HL-60/S4 (cell line): ENCODE data around the gene NR1H4.
"Not testable (repeated sequence)": the region's sequence is repeated elsewhere in the genome, so short reads cannot be mapped to it uniquely, and the experiment has no call there.

Source experiments
- in situ Hi-C: fragments of 300-500 bp; cut with MboI; formaldehyde crosslinking; loops from 2 replicates; pipeline ENCODE4 v1.14.3; 2022; ENCODE audit warnings: low sequenced_read_pairs

Gene NR1H4

DNA sequence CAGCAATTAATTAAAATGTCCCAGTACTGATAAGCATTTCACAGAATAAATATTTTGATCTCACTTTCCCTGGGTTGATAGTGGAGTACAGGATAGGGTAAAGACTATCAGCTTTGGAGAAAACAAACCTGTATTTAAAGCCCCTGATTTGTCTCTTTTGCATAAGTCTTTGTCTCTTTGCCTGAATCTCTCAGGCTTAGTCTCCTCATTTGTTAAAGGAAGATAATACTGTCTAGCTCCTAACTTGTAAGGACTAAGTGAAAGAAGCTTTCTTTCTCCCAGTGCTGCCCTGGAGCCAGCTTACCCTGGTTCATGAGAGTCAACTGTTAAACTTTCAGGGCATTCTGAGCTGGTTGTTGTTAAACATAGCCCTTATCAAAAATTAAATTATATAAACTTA, 5.5 kb upstream of the NR1H4 start:
- in situ Hi-C loops: no loop called here

DNA sequence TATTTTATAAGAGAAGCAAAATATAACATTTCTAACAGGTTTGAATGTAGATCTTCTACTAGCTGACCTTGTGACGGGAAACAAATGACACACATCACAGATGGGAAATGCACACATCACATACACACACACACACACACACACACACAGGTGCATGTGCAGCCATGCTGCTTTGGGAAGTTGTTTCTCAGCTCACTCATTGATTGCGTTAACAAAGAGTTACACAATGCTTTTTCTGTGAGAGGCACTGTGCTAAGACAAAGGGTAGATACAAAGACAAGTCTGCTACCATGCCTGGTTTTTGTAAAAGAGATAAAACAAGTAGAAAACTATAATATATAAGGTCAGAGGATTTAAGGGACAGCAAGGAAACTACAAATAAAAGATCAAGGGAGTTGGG, 1.3 kb upstream of the NR1H4 start:
- in situ Hi-C loops: no loop called here

DNA sequence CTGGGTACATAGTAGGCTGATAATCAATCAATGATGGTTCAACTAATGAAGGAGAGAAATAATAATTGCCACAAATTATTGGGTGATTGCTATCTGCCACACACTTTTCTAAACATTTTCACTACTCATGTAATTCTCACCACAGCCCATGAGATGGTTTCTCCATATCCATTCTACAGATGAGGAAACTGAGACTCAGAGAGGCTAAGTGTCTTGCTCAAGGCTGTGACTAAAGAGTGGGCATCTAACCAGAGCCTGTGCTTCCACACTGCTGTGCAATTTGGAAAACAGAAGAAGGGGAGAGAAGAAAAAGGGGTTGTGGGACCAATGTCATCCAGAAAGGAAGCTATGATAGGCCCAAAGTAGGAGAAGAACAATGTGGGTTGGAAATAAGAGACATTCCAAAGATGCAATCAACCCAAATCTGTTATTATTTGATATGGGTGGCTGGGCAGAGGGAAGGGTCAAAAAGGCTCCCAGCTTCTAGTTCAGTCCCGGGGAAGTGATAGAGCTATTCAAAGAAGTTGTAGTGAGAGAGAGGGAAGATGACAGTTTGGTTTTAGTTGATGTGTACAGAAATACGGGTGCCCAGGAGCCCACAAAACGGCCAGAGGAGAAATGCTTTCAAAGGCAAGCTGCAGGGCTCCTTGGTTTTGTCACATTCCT, 483 bp upstream of the NR1H4 start:
- in situ Hi-C loops: no loop called here

DNA sequence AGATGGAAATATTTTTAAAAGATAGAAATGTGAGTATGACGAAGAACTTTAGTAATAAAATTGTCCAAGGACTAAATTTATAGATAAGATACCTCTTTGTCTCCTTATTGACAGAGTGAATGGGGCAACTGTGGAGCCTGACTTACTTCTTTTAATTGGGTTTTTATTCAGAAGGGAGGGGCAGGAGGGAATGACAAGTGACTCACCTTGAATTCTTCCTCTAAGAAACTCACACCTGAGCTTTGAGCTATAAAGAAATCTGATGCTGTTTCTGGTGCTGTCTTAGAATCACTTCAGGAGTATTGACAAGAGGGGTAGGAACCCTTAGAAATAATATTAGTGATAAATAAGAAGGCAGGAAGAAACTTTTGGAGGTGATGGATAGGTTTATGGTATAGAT, 951 bp downstream of the NR1H4 start:
- in situ Hi-C loops: no loop called here

DNA sequence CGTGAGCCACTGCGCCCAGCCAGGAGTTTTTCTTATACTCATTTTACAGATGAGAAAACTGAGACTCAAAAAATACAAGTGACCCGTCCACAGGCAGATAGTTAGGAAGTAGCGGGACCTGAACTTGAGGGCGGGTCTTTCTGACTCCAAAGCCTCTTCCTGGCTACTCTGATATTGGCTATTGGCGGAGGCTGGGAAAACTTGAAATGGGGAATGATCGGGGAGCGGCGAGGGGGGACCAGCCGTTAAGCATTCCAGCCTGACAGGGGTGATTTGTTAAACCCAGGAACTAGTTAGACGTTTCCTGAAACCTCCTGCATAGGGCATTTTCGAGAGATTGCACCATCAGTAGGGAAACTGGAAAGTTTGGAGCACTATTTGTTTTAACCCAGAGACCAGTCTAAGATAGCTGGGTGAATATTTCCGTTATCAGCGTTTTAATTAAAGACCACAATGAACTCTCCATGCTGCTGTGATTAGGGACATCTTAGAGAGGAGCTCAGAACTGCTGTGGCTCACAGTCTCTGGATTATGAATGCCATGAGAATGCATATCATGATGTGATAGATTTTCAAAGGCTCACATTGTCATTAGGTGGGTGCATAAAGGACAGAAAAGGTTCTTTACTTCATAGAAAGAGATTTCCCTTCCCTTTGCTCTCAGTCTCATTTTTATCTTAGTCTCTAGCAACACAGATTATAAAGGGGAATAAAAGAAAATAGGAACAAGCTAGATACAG, 2.5 kb downstream of the NR1H4 start:
- in situ Hi-C loops: no loop called here

DNA sequence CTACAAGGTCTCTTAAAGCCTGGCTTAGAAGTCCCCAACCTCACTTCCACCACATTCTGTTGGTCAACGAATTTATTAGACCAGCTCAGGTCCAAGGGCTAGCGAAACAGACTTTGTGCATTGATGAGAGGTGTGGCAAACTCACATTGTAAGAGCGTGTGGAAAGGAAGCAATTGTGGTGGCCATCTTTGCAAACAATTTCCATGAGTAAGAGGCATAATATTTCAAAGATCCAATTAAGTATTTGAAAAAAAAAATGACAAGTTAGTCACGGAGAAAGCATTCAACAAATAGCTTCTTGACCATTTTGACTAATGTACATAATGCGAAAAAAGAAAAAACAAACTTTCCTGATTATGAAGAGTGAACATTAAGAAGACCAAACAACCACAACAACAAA, 7.4 kb downstream of the NR1H4 start:
- in situ Hi-C loops: no loop called here

DNA sequence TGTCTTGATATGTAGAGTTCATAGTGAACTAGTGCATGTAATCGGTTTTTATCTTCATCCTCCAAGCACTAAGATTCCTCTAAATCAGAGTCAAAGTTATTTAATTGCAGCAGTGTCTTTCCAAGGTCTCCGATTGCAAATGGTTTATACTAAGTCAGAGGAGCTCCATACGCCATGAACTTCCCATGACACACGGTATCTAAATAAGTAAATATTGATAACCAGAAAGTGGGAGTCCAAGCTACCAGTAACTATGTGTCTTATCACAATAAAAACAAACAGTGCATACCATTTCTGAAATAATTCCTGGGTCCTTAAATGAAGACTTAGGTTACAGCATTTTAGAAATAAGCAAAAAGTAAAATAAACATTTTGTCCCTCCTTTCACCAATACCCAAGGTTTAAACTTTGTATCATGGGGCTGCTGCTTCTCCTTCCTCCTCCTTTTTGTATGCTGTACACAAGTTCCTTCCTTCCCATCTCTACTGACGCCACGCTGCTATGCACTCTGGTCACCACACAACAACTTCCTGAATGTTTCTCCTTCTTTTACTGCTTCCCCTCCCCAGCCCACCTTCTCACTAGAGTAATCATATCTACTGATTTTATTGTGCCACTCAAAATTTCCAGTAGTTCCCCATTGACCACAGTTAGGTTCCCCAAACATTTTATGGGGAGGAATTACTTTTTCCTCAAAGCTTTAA, 10.7 kb downstream of the NR1H4 start:
- in situ Hi-C loops: no loop called here

DNA sequence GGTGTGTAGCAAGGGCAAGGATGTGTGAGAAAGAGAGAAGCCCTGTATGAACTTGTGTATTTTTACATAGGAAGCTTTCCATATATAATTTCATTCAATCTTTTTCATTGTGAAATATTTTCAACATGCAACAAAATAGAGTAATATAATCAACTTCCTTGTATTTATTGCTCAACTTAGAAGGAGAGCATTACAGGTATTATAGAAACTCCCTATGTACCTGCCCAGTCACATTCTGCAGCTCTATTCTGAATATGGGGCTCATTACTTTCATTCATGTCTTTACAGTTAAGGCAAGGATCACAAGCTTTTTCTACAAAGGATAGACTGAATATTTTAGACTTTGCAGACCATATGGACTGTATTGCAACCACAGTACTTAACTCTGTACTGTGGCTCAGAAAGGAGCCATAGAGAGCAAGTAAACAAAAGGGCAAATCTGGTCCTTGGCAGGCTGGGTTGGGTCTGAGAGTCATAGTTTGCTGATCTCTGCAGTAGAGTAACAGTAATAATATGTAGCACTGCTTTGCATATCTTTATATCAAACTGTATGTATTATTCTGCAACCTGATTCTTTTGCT, 11.3 kb downstream of the NR1H4 start:
- in situ Hi-C loops: no loop called here

DNA sequence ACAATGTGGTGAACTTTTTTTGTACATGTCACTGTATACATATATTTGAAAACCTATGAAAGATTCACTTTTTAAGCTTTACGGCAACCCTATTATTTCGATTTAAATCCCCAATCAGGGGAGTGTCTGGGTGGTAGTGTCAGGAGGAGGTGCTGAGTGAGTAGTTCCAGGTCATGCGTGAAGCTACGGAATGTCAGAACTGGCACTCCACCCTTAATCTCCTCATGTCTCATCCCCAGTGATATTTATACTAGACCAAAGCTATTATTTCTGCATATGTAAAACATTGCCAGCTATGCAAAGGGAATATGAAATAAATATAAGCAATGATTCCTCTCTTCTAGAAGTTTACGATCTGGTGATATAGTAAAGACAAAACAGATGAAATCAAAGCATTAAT, 12.3 kb downstream of the NR1H4 start:
- in situ Hi-C loops: no loop called here

DNA sequence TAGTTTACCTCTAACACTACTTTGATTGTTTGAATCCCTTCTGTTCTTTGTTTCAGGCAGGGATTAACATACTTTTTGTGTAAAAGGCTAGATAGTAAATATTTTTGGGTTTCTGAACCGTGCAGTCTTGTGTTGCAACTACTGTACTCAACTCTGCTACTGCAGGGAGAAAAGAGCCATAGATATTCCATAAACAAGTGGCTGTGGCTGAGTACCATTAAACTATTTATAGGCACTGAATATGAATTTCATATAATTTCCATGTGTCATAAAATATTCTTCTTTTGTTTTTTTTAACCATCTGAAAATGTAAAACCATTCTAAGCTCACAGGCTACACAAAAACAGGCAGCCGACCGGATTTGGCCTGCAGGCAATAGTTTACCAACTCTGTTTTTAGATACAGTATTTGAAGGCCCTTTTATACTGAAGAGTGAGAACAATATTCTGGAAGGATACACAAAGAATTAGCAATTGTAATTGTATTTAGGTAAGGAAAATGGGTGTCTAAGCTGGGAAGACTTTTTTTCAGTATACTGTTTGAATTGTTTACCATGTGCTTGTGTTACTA, 15.7 kb downstream of the NR1H4 start:
- in situ Hi-C loops: no loop called here

DNA sequence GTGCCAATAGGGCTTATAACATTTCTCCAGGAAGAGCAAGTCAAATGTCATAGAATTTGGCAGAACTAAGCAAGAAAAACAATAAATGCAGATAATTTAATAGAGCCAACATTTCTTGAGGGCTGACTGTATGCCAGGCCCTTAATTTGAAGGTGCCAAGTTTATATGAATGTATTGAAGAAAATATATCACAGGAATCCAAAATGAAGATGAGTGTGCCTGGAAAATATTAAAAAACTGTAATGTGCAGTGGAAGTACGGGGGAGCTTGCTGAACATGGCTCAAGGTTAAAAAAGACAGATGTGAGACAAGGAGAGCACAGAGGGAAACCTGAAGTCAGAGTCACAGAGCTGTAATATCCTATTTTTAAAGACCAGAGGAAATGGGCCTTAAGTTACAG, 16.4 kb downstream of the NR1H4 start:
- in situ Hi-C loops: no loop called here

DNA sequence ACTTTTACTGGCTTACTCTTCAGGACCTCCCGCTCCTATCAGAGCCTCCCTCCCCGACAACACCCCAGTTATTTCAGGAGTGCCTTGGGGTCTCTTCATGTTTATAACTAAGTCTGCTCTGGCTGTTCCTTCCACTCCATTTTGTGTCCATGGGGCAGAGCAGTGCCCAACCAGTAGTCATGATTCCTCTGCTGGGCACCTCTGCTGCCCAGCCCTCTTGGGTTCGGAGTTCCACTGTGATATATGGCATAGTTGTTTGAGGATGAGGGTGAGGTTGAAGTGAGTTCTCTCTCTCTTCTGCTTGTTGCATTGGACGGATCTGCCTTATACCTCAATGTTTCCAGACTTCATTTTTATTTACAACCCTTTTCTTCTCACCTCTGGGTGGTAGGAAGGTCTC, 17.4 kb downstream of the NR1H4 start:
- in situ Hi-C loops: no loop called here

DNA sequence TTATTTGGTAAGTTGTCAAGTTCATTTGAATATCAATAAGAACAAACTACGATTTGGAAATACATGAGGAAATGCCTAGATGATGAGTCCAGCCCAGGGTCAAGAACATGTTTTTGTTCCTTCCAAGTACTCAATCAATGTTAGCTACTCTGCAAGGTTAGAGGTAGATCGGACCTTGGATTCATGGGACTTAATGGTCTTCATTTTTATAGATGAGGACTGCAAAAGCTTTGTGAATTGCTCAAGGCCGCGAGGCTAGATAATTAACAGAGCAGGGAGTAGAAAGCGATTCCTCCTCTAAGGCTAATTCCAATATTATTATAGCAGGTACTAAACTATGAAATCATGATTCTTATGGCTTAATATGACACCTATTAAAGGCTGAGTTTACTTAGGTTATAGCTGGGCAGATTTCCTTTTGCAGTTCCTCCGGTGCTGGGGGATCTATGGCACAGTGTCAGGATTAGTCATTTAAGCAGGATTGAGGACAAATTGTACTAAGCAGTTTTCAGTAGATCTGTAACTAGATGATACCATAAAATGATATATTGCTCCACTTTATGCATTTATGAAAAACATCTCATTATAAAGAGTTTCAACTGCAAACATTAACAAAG, 19.8 kb downstream of the NR1H4 start:
- in situ Hi-C loops: no loop called here

DNA sequence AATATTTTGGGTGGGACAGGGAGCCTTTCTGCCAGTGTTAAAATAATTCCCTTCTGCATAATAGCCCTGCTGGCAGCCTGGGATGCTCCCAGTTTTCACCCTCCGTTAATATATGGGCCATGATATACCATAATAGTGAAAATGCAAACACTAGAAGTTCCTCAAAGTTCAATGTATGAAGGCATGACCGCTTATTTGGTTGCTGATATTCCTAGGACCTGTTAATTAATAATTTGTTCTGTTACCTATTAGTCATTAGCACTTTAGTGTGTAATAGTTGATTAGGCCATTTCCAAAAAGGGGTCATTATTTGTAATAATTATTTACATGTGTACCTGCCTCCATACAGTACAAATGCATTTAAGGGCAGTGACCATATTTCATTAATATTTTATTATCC, 20.4 kb downstream of the NR1H4 start:
- in situ Hi-C loops: no loop called here

DNA sequence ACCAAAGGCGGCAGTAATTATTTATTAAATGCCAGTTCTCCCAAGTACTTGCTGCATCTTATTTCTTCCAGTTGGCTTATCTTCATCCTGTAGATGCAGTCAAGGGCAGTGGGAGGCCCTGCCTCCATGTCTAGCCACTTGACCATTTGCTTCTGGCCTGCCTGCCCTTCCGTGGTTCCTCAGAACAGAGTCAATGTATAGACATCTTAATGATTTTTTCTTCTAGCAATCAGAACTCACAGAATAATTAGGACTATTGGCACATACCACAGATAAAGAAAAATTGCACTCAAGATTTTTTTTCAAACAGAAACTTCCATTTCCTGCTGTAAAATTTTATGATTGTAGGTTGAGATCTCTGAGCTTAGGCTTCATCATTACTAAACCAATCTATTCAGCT, 20.9 kb downstream of the NR1H4 start:
- in situ Hi-C loops: no loop called here

DNA sequence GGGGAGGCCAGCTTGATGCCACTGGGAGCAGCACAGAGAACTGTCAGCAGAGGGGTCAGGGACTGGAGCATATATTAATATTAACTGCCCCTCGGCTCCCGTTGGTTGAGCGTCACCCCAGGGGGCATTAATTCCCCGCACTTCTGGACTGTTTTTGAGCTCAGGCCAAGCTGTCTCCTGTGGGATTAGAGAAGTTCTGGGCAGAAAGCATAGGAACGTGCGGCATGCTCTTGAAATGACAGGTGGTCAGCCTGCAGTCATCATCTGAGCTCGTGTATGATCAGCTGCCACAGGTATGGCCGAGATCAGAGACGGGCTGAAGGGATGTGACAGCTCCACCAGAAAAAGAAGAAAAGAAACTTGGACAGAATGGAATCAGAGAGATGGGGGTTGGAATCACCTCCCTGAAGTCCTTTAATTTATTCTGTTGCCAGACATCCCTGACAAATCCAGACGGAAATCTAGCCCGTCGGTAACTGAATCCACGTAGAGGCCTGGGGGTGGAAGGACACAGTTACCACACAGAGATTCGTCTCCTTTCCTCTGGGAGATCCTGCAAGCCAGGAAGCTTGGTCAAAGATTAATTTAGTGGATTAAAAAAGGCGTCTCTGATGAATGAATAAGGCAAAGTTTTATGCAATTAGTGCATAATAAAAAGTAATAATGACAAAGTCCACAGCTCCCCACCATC, 23.6 kb downstream of the NR1H4 start:
- in situ Hi-C loops: no loop called here

DNA sequence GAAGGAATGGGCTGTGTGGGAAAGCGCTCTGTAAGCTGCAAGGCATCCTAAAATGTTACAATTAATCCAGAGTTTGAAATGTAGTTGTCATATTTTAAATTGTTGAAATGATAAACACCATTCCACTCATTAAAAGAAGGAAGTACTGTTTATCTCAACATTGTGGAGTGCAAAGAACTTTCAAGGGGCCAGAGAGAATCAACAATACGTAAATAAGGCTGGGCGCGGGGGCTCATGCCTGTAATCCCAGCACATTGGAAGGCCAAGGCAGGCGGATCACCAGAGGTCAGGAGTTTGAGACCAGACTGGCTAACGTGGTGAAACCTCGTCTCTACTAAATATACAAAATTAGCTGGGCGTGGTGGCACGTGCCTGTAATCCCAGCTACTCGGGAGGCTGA, 24.5 kb downstream of the NR1H4 start:
- in situ Hi-C loops: no loop called here

DNA sequence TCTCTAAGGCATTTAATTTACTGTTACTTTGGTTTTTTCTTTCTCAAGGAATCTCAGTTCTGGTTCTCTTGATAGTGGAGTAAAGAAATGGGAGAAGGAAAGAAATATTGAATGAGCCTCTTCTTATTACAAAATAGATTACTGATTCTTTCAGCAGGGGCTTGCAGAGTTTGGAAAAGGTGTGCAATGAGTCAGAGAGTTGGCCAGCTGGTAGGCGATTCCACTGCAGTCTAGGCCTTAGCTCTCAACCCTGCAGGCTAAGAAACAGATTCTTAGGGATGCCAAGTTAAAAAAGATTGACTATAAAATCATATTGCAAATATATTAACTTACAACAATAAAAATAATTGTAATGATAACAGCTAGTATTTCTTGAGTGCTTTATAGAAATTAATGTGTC, 25.8 kb downstream of the NR1H4 start:
- in situ Hi-C loops: no loop called here

DNA sequence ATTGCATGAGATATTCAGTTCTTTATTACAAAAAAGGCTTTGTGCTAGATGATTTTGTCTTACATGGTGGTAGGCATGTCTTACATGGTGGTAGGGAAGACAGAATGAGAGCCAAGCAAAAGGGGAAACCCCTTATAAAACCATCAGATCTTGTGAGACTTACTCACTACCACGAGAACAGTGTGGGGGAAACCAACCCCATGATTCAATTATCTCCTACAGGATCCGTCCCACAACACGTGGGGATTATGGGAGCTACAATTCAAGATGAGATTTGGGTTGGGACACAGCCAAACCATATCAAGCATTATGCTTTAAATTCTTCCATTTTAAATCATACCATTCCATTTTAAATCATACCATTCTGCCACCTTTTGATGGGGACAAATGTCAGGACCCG, 29.1 kb downstream of the NR1H4 start:
- in situ Hi-C loops: not testable (repeated sequence)

DNA sequence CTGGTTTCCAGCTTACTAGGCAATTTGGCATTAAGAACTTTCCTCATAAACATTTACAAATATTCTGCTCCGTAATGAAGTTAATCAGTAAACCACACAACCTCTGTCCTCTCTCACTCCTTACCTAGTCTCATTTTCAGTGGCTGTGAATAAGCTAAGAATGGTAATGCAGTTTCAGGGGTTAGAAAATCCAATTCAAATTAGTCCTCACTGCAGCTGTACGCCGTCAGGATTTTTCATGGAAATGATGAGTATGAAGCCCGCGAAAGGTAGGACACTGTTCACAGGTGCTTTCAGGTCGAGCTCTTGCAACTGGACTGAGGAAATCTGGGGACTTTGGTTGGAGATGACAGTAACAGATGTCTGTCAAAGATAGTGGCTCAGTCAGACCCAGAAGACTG, 29.6 kb downstream of the NR1H4 start:
- in situ Hi-C loops: no loop called here

DNA sequence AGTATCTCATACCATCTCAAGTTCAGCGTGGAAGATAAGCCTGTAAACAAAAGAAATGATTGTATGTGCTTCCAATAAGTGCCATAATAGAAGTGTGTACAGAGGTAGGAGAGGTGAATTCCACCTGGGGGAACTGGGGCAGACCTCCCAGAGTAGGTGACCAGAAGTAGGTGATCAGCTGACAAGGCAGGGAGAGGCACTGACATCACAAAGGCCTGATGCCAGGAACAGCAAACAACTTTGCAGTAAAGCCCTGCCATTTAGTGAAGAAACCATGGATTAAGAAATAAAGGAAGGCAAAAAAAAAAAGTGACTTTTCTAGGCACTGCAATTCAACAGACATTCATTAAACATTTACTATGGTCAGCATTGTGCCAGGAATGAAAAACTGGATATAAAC, 31.1 kb downstream of the NR1H4 start:
- in situ Hi-C loops: no loop called here
